GM23338 (cell line): ENCODE measurements around the gene HOXD8.

Experiments
- CREB1 ChIP-seq: fragments of 250-450 bp; sonication (Bioruptor Pico); IDR thresholded peaks from 2 replicates; pipeline ENCODE4 v1.5.0; 2020; ENCODE audit warnings: low read depth, mild to moderate bottlenecking, moderate library complexity
- CTCF ChIP-seq, 2 experiments: fragments of 200-600 bp in 1 of 2; sonication (generic) in 1 of 2; conservative IDR thresholded peaks; 2 replicates each; pipeline versions ENCODE4 v1.5.1 to v1.6.1; 2016 to 2017; ENCODE audit warnings: antibody characterized with exemption in 2 of 2, low read depth in 2 of 2, mild to moderate bottlenecking in 2 of 2, moderate library complexity in 1 of 2
- ETS1 ChIP-seq: IDR thresholded peaks from 2 replicates; pipeline ENCODE4 v1.6.1; 2016; ENCODE audit warnings: antibody characterized with exemption
- EZH2 ChIP-seq: fragments of 200-600 bp; sonication (generic); IDR thresholded peaks from one replicate; pipeline ENCODE4 v1.8.0; 2017; ENCODE audit warnings: antibody characterized with exemption, mild to moderate bottlenecking, low read depth; ENCODE audit not compliant: unreplicated experiment
- EZH2phosphoT487 ChIP-seq: fragments of 200-600 bp; sonication (generic); IDR thresholded peaks from one replicate; pipeline ENCODE4 v1.8.1; 2018; ENCODE audit warnings: antibody characterized with exemption; ENCODE audit not compliant: unreplicated experiment
- JUNB ChIP-seq: IDR thresholded peaks from one replicate; pipeline ENCODE4 v1.6.1; 2016; ENCODE audit warnings: antibody characterized with exemption; ENCODE audit not compliant: unreplicated experiment
- NANOG ChIP-seq: IDR thresholded peaks from 2 replicates; pipeline ENCODE4 v1.6.1; 2016; ENCODE audit warnings: antibody characterized with exemption, borderline replicate concordance
- POLR2AphosphoS5 ChIP-seq: IDR thresholded peaks from 2 replicates; pipeline ENCODE4 v1.6.1; 2016; ENCODE audit warnings: antibody characterized with exemption, low read depth
- REST ChIP-seq: IDR thresholded peaks from one replicate; pipeline ENCODE4 v1.6.1; 2018; ENCODE audit warnings: antibody characterized with exemption; ENCODE audit not compliant: unreplicated experiment
- STAT1 ChIP-seq: IDR thresholded peaks from one replicate; pipeline ENCODE4 v1.6.1; 2016; ENCODE audit warnings: antibody characterized with exemption; ENCODE audit not compliant: unreplicated experiment
- ZNF114 ChIP-seq: fragments of 250-450 bp; sonication (Bioruptor Pico); IDR thresholded peaks from 2 replicates; pipeline ENCODE4 v1.5.0; 2020; ENCODE audit warnings: mild to moderate bottlenecking, moderate library complexity
- ZNF331 ChIP-seq: fragments of 250-450 bp; sonication (Bioruptor Pico); IDR thresholded peaks from 2 replicates; pipeline ENCODE4 v1.5.0; 2020; ENCODE audit warnings: low read depth, mild to moderate bottlenecking, moderate library complexity
- ZNF462 ChIP-seq: fragments of 250-450 bp; sonication (Bioruptor Pico); IDR thresholded peaks from 2 replicates; pipeline ENCODE4 v1.5.0; 2020; ENCODE audit warnings: mild to moderate bottlenecking, moderate library complexity

- TF ChIP-seq CTCF (conservative IDR thresholded peaks at IDR 0.05; ENCODE audit: low read depth in 2 of 2) (no peak), EZH2phosphoT487 (peak; percentile 96), REST (no peak), EZH2 (peak; percentile 95), JUNB (no peak), STAT1 (no peak), POLR2AphosphoS5 (no peak), ZNF114 (CRISPR knock-in tag) (no peak), CREB1 (CRISPR knock-in tag) (no peak), ETS1 (no peak), ZNF331 (CRISPR knock-in tag) (no peak), NANOG (no peak), ZNF462 (CRISPR knock-in tag) (no peak)
Measured at GRCh38 chr2:176080540-176081375, 48.7 kb upstream of the HOXD8 start.
